Ovary (tissue), 3 donors: ENCODE measurements around the gene AFF3.

Experiments
- CTCF ChIP-seq, 3 donors: fragments of 450-650 bp in 2 of 3; fragments of 200-600 bp in 1 of 3; IDR thresholded peaks; one replicate each; pipeline versions ENCODE4 v1.5.1 to v1.8.0; 2016 to 2022; ENCODE audit warnings: antibody characterized with exemption in 3 of 3, mild to moderate bottlenecking in 1 of 3
- EP300 ChIP-seq: sonication (generic); formaldehyde crosslinking; IDR thresholded peaks from one replicate; pipeline ENCODE4 v1.6.1; 2017; ENCODE audit warnings: antibody characterized with exemption
- POLR2A ChIP-seq: fragments of 450-650 bp; IDR thresholded peaks from one replicate; pipeline ENCODE4 v1.6.1; 2017; ENCODE audit warnings: antibody characterized with exemption, mild to moderate bottlenecking, moderate library complexity
- donor health status: DM: no; HTN: no; CAD: no.

DNA sequence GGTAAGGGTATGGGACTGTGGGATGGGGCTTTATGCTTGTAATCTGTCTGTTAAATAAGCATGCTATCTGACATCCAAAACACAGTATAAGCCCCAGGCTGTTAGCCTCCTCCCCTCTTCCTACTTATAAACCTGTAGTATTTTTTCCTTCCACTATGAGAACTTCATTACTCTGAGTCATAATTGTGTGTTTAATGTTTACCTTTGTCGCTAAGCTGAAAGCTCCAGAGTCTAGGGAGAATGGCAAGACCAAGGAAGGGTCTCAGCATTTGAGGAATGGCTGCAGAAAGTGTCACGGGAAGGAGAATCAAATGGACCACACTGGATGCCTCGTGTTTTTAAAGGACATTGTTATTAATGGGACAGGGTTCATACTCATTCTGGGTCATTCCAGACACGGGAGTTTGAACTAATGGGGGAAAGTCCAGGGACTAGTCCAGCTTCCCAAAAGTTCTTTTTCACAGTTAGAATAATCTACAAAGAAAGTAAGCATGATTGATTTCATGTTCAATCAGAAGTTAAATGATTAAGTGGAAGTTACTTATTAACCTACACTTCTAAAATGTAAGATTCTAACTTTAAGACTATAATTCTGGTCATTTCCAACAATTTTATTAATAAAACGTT, 292.2 kb downstream of the AFF3 start:
- TF ChIP-seq EP300 (no peak), CTCF (IDR thresholded peaks at IDR 0.05) (no peak), POLR2A (no peak)
